Ishikawa (cell line): ENCODE measurements around the gene FNBP1L.

Experiments used
- CEBPB ChIP-seq: IDR thresholded peaks from 2 replicates; pipeline ENCODE4 v1.6.1; 2012
- CREB1 ChIP-seq: IDR thresholded peaks from 2 replicates; pipeline ENCODE4 v1.6.1; 2012; ENCODE audit warnings: low read depth
- TEAD4 ChIP-seq: IDR thresholded peaks from 2 replicates; pipeline ENCODE4 v1.6.1; 2012
- TF ChIP-seq, protein P1 (sequence below): IDR thresholded peaks from 2 replicates; pipeline ENCODE4 v1.6.1; 2012

DNA sequence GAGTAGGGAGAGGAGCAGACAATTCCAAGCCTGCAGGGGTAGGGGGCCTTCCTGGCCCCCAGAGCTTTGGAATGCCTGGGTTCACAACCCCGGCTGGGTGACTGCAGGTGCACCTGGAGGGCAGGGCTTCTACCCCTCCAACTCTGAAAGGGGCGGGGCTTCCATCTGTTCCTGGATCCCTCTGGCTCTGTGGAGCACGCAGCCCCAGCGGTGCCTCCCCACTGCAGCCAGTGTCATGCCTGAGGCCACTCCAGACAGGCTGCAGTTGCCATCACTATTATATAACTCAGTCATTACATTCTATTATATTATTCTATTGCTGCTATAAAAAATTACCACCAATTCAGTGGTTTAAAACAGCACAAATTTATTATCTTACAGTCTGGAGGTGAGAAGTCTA, 12.5 kb upstream of the FNBP1L start:
- TF ChIP-seq CREB1 (no peak), CEBPB (no peak), TEAD4 (no peak)
- TF ChIP-seq, protein P1, sequence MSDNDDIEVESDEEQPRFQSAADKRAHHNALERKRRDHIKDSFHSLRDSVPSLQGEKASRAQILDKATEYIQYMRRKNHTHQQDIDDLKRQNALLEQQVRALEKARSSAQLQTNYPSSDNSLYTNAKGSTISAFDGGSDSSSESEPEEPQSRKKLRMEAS, result no peak
